PC-9 (cell line): ENCODE measurements around the gene MOK. TPM values are rescaled to one million over a fixed set of nuclear protein-coding genes. Genes with fewer than 3 reads are reported as not detected.

ENCODE experiments used
- BruUV-seq: library from RNA; stranded (reverse); fragments of 400-500 nt; replicated peaks from 2 replicates; lab custom pipeline; 2021; lab: Mats Ljungman, UMichigan
- CTCF ChIA-PET: fragments of 300-600 bp; sonication (Branson Sonifier 250); formaldehyde crosslinking; loops from one replicate; lab custom pipeline; 2022; ENCODE audit warnings: antibody characterized with exemption; lab: Charles Lee
- POLR2A ChIA-PET: fragments of 300-600 bp; sonication (Branson Sonifier 250); formaldehyde crosslinking; loops from one replicate; lab custom pipeline; 2022; ENCODE audit warnings: antibody characterized with exemption; ENCODE audit not compliant: unreplicated experiment; lab: Charles Lee
- DNase-seq, 2 experiments: peaks; one replicate each; pipeline versions ENCODE4 v3.0.0 to v3.0.0-alpha.2; 2015 to 2022; ENCODE audit warnings: mixed read lengths in 1 of 2
- H2AFZ ChIP-seq: fragments of 200-600 bp; sonication (generic); 2 replicates; pipeline ENCODE4 v1.8.1; 2017; ENCODE audit warnings: antibody characterized with exemption
- H3F3A ChIP-seq: fragments of 200-600 bp; sonication (generic); 2 replicates; pipeline ENCODE4 v1.8.1; 2017; ENCODE audit warnings: antibody characterized with exemption, mild to moderate bottlenecking, low read depth; ENCODE audit not compliant: insufficient read depth
- H3K27ac ChIP-seq: fragments of 200-600 bp; sonication (generic); 2 replicates; pipeline ENCODE4 v1.6.1; 2016; ENCODE audit warnings: mixed run types
- H3K27me3 ChIP-seq: fragments of 200-600 bp; sonication (generic); 2 replicates; pipeline ENCODE4 v1.6.1; 2016; ENCODE audit warnings: low read depth, mixed run types; ENCODE audit not compliant: insufficient read depth
- H3K36me3 ChIP-seq: fragments of 200-600 bp; sonication (generic); 2 replicates; pipeline ENCODE4 v1.6.1; 2016; ENCODE audit warnings: low read depth, mixed run types
- H3K4me1 ChIP-seq: fragments of 200-600 bp; sonication (generic); replicated peaks from 2 replicates; pipeline ENCODE4 v1.6.1; 2016; ENCODE audit warnings: mixed run types; ENCODE audit not compliant: insufficient read depth
- H3K4me2 ChIP-seq: fragments of 200-600 bp; sonication (generic); 2 replicates; pipeline ENCODE4 v1.6.1; 2017; ENCODE audit warnings: mixed run types
- H3K4me3 ChIP-seq: fragments of 200-600 bp; sonication (generic); 2 replicates; pipeline ENCODE4 v1.6.1; 2016; ENCODE audit warnings: mixed run types
- H3K79me2 ChIP-seq: fragments of 200-600 bp; sonication (generic); 2 replicates; pipeline ENCODE4 v1.6.1; 2017; ENCODE audit warnings: low read depth, mixed run types
- H3K9me2 ChIP-seq: fragments of 200-600 bp; sonication (generic); 2 replicates; pipeline ENCODE4 v1.8.1; 2017; ENCODE audit warnings: mild to moderate bottlenecking; ENCODE audit not compliant: insufficient read depth
- H3K9me3 ChIP-seq: fragments of 200-600 bp; sonication (generic); 2 replicates; pipeline ENCODE4 v1.8.1; 2016; ENCODE audit warnings: low read depth; ENCODE audit not compliant: insufficient read depth
- H4K20me1 ChIP-seq: fragments of 200-600 bp; sonication (generic); 2 replicates; pipeline ENCODE4 v1.8.1; 2017; ENCODE audit not compliant: insufficient read depth
- EZH2 ChIP-seq: fragments of 200-600 bp; sonication (generic); IDR thresholded peaks from 2 replicates; pipeline ENCODE4 v1.8.0; 2017; ENCODE audit warnings: antibody characterized with exemption, low read depth
- intact Hi-C: fragments of 100-400 bp; cut with micrococcal nuclease; formaldehyde crosslinking; loops from one replicate; pipeline ENCODE4 v1.10.0; 2022; ENCODE audit not compliant: unreplicated experiment
- total RNA-seq: library from RNA; stranded (reverse); gene quantifications from 2 replicates; pipeline ENCODE4 v1.2.3, GENCODE V29; 2021
- TF ChIP-seq, protein P1 (sequence below): fragments of 200-600 bp; sonication (generic); conservative IDR thresholded peaks from 2 replicates; pipeline ENCODE4 v1.6.1; 2017; ENCODE audit warnings: mixed run types, antibody characterized with exemption, mild to moderate bottlenecking, moderate library complexity

MOK gene
- total RNA-seq, 1 experiment from 2014 or later, result 74.3 TPM

DNA sequence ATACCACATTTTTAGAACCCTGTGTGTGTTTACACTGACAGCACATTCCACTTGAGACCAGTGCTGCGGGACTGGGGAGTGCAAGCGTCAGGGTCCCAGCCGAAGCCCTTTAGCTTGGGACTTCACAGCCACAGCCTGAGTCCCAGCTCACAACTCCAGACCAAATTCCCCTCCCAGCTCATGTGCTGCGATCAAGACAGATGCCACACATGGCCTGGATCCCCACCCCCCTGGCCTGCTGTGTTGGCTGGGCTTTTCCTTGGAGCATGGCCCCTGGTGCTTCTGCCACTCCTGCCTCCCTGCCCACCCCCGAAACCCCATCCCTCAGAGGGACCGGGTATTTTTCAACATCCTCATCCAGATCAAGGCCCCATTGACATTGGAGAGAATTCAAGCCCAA is 101.6 kb downstream of the MOK start:
- no TSS peak for BruUV-seq

DNA sequence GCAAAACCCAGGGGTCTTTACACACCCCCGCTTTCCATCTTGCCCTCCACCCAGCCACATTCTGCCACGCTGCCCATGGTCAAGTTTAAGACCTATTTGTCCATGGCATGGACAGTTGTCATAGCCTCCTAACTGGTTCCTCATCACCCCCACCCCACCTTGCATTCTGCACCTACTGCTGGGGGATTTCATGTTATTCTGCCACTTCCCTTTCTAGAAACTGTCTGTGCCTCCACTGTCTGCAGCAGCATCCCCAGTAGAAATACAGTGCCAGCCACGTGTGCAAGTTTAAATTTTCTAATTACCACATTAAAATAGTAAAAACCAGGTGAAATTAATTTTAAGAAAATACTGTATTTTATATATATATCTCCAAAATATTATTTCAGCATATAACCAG is 102.0 kb downstream of the MOK start:
- ChIA-PET CTCF (no interaction called here), POLR2A (no interaction called here)
- H3K36me3 ChIP-seq, result peaks cover 18% of the 10 kb centered on the region
- H3F3A ChIP-seq, result peaks cover 9% of the 10 kb centered on the region; the same call in 1 of the 2 replicates
- TF ChIP-seq, protein P1, sequence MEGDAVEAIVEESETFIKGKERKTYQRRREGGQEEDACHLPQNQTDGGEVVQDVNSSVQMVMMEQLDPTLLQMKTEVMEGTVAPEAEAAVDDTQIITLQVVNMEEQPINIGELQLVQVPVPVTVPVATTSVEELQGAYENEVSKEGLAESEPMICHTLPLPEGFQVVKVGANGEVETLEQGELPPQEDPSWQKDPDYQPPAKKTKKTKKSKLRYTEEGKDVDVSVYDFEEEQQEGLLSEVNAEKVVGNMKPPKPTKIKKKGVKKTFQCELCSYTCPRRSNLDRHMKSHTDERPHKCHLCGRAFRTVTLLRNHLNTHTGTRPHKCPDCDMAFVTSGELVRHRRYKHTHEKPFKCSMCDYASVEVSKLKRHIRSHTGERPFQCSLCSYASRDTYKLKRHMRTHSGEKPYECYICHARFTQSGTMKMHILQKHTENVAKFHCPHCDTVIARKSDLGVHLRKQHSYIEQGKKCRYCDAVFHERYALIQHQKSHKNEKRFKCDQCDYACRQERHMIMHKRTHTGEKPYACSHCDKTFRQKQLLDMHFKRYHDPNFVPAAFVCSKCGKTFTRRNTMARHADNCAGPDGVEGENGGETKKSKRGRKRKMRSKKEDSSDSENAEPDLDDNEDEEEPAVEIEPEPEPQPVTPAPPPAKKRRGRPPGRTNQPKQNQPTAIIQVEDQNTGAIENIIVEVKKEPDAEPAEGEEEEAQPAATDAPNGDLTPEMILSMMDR, result no peak
- no peak for TF ChIP-seq EZH2
- no peak overlapping the region for H3K4me2 ChIP-seq
- H3K79me2 ChIP-seq, result peaks cover 25% of the 10 kb centered on the region
- intact Hi-C loops, result no loop called here
- no peak overlapping the region for H3K27ac ChIP-seq
- H3K9me3 ChIP-seq, result no peaks in the 10 kb centered on the region
- H3K27me3 ChIP-seq, result no peaks in the 10 kb centered on the region
- H3K4me1 ChIP-seq, result no peaks in the 10 kb centered on the region
- H3K9me2 ChIP-seq, result no peaks in the 10 kb centered on the region
- no peak overlapping the region for H3K4me3 ChIP-seq
- DNase-seq, result no peak
- H4K20me1 ChIP-seq, result peaks cover 13% of the 10 kb centered on the region; the same call in 1 of the 2 replicates
- no peak overlapping the region for H2AFZ ChIP-seq
- no TSS peak for BruUV-seq

More for the DNA sequence above, 101.6 kb downstream of the MOK start:
- H3K4me3 ChIP-seq, result no peak overlapping the region
- H3F3A ChIP-seq, result peaks cover 6% of the 10 kb centered on the region; the same call in 1 of the 2 replicates
- intact Hi-C loops, result no loop called here
- H3K27me3 ChIP-seq, result no peaks in the 10 kb centered on the region
- ChIA-PET CTCF (no interaction called here), POLR2A (no interaction called here)
- H4K20me1 ChIP-seq, result peaks cover 13% of the 10 kb centered on the region; the same call in 1 of the 2 replicates
- no peak overlapping the region for H3K27ac ChIP-seq
- no peak for DNase-seq
- H3K9me2 ChIP-seq, result no peaks in the 10 kb centered on the region
- H3K4me2 ChIP-seq, result no peak overlapping the region
- H3K79me2 ChIP-seq, result peaks cover 25% of the 10 kb centered on the region
- TF ChIP-seq, protein P1, result no peak
- no peak for TF ChIP-seq EZH2
- H3K4me1 ChIP-seq, result no peaks in the 10 kb centered on the region
- H3K36me3 ChIP-seq, result peaks cover 15% of the 10 kb centered on the region
- no peak overlapping the region for H2AFZ ChIP-seq
- H3K9me3 ChIP-seq, result no peaks in the 10 kb centered on the region

DNA sequence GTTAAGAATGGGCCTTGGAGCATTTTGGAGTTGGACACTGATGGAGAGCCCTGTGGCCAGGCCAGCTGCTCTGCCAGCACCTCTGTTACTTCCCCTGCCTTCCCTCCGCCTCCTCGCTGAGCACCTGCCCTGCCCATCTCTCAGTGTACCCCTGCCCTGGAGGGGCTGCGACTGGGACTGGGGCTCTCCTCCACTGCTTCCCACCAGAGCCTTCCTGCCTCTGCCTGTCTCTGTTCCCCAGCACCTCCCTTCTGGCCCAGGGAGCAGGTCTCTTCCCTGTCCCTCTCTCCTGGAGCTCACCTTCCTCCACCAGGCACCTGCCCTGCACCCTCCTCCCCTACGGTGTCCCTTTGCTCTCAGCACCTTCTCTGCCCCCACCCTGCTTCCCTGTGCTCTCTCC is 103.2 kb downstream of the MOK start:
- Histone ChIP-seq H3K4me3 (no peak overlapping the region), H3K27ac (no peak overlapping the region), H4K20me1 (peaks cover 13% of the 10 kb centered on the region; the same call in 1 of the 2 replicates), H3F3A (peaks cover 9% of the 10 kb centered on the region; the same call in 1 of the 2 replicates), H3K79me2 (peaks cover 29% of the 10 kb centered on the region), H2AFZ (no peak overlapping the region), H3K4me1 (no peaks in the 10 kb centered on the region), H3K36me3 (peaks cover 21% of the 10 kb centered on the region), H3K4me2 (no peak overlapping the region), H3K27me3 (no peaks in the 10 kb centered on the region), H3K9me2 (no peaks in the 10 kb centered on the region), H3K9me3 (no peaks in the 10 kb centered on the region)
- intact Hi-C loops, result no loop called here
- ChIA-PET CTCF (no interaction called here), POLR2A (no interaction called here)
- no peak for DNase-seq
- TF ChIP-seq, protein P1, result no peak
- no peak for TF ChIP-seq EZH2
- BruUV-seq, result no TSS peak
